ENCODE results near the gene TRIM21. TPM values are rescaled to one million over a fixed set of nuclear protein-coding genes. Genes with fewer than 3 reads are reported as not detected.
A peak's percentile ranks its signal among the peaks of the same experiment; 100 is the strongest.

The TRIM21 gene
- 10 to 100 TPM; 11.1 to 23.1 (median 18.9) TPM for total RNA-seq (2021; fragmentation: NEBNext Ultra II Directional; extraction: Animal tissue kit (Norgen Biotek cat#: 25700))
- long read RNA-seq, transcript TRIM21-201 (7 exons, 1,924 nt), result major isoform, 11 of 11 reads
- long read RNA-seq, partial matches to known transcripts, result 0 of 11 reads
- long read RNA-seq, other reads (novel, unspliced or antisense), result 0 of 11 reads

- no peaks in the 10 kb centered on the region for H3K27me3 Mint-ChIP-seq (ENCODE audit: insufficient read depth)
- DNase-seq, result peak; percentile 75
- peaks cover 23% of the 10 kb centered on the region for H3K36me3 Mint-ChIP-seq (ENCODE audit: low read depth)
- peaks cover 1% of the 10 kb centered on the region; the same call in 1 of the 2 replicates for H3K9me3 Mint-ChIP-seq
- peak within 1 kb of the TSS; percentile 83 for H3K27ac Mint-ChIP-seq
- H3K4me3 Mint-ChIP-seq, result peak within 1 kb of the TSS; percentile 92
- peaks cover 19% of the 10 kb centered on the region for H3K4me1 Mint-ChIP-seq (ENCODE audit: low read depth)
- TF ChIP-seq, protein P1, sequence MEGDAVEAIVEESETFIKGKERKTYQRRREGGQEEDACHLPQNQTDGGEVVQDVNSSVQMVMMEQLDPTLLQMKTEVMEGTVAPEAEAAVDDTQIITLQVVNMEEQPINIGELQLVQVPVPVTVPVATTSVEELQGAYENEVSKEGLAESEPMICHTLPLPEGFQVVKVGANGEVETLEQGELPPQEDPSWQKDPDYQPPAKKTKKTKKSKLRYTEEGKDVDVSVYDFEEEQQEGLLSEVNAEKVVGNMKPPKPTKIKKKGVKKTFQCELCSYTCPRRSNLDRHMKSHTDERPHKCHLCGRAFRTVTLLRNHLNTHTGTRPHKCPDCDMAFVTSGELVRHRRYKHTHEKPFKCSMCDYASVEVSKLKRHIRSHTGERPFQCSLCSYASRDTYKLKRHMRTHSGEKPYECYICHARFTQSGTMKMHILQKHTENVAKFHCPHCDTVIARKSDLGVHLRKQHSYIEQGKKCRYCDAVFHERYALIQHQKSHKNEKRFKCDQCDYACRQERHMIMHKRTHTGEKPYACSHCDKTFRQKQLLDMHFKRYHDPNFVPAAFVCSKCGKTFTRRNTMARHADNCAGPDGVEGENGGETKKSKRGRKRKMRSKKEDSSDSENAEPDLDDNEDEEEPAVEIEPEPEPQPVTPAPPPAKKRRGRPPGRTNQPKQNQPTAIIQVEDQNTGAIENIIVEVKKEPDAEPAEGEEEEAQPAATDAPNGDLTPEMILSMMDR (IDR thresholded peaks at IDR 0.05), result no peak
These were observed at the start of gene TRIM21 for GRCh38 chr11:4393209-4393857. Gene TRIM21, minus strand, starts transcription at chr11:4393702. Its CDS starts 3,293 bp downstream, at chr11:4390409.

- Mint-ChIP-seq H3K27ac (no peak overlapping the region), H3K9me3 (peaks cover 10% of the 10 kb centered on the region), H3K27me3 (ENCODE audit: insufficient read depth) (no peaks in the 10 kb centered on the region), H3K4me3 (no peak overlapping the region), H3K4me1 (ENCODE audit: low read depth) (no peaks in the 10 kb centered on the region), H3K36me3 (ENCODE audit: low read depth) (no peaks in the 10 kb centered on the region)
- no peak for DNase-seq
- TF ChIP-seq, protein P1 (IDR thresholded peaks at IDR 0.05), result no peak
These were observed 48.0 kb upstream of the TRIM21 start for GRCh38 chr11:4441515-4441914.

- Mint-ChIP-seq H3K27me3 (ENCODE audit: insufficient read depth) (no peaks in the 10 kb centered on the region; the same call in none of the 2 replicates), H3K4me1 (ENCODE audit: low read depth) (no peaks in the 10 kb centered on the region), H3K4me3 (no peak overlapping the region)
These were observed 42.9 kb upstream of the TRIM21 start for GRCh38 chr11:4436411-4436810.

DNA sequence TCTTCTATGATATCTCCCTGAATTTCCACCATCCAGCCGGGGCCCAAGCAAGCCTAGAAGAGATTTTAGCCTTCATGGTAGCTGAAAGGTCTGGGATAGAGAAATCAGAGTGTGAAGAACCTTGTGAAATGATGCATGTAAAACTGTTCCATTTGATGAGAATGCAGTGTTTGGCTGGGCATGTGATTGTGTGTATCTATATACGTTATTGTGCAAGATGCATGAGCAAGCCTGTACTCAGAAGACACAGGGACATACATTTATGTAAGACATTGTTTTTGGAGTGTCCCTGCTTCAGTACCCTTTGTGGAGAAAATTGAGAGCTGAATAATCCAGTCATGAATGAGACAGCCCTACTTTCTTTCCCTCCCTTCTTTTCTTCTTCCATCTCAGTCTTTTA is 40.4 kb upstream of the TRIM21 start:
- H3K9me3 Mint-ChIP-seq, result peaks cover 15% of the 10 kb centered on the region

More at GRCh38 chr11:4436411-4436810, 42.9 kb upstream of the TRIM21 start:
- TF ChIP-seq, protein P1 (IDR thresholded peaks at IDR 0.05), result no peak
- H3K27ac Mint-ChIP-seq, result no peak overlapping the region
- no peaks in the 10 kb centered on the region for H3K36me3 Mint-ChIP-seq (ENCODE audit: low read depth)
- no peak for DNase-seq
- peaks cover 21% of the 10 kb centered on the region for H3K9me3 Mint-ChIP-seq

DNA sequence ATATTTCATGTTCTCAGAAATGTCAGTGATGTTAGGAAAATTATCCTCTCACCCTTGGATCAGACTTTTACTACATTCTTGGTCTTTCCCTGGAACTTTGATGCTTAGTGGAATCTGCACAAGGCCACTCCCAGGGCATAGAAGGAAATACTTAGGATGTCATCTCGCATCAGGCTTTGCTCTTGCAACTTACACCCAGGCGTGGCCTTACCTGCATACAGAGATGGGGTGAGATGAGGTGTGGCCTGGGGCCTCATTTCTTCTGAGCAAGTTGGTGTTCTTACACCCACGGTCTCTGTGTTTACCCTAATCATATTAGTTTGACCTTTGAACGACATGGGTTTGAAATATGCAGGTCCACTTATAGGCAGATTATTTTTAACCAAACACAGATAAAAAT is 36.5 kb upstream of the TRIM21 start:
- H3K27me3 Mint-ChIP-seq (ENCODE audit: insufficient read depth), result no peaks in the 10 kb centered on the region; the same call in none of the 2 replicates
- no peak overlapping the region for H3K4me3 Mint-ChIP-seq
- H3K4me1 Mint-ChIP-seq (ENCODE audit: low read depth), result no peaks in the 10 kb centered on the region
- H3K27ac Mint-ChIP-seq, result no peak overlapping the region
- no peaks in the 10 kb centered on the region for H3K36me3 Mint-ChIP-seq (ENCODE audit: low read depth)
- H3K9me3 Mint-ChIP-seq, result peaks cover 15% of the 10 kb centered on the region; the same call in 1 of the 2 replicates
- TF ChIP-seq, protein P1 (IDR thresholded peaks at IDR 0.05), result no peak
- DNase-seq, result no peak

More for the DNA sequence above, 40.4 kb upstream of the TRIM21 start:
- H3K4me3 Mint-ChIP-seq, result no peak overlapping the region
- TF ChIP-seq, protein P1 (IDR thresholded peaks at IDR 0.05), result no peak
- no peaks in the 10 kb centered on the region for H3K4me1 Mint-ChIP-seq (ENCODE audit: low read depth)
- H3K27ac Mint-ChIP-seq, result no peak overlapping the region
- H3K27me3 Mint-ChIP-seq (ENCODE audit: insufficient read depth), result no peaks in the 10 kb centered on the region; the same call in none of the 2 replicates
- no peak for DNase-seq
- no peaks in the 10 kb centered on the region for H3K36me3 Mint-ChIP-seq (ENCODE audit: low read depth)
